GM10266 (cell line): ENCODE measurements around the gene OSGIN1.

Experiments
- DNase-seq: peaks from one replicate; pipeline ENCODE4 v3.0.0; 2012; ENCODE audit errors: extremely low spot score
- CTCF ChIP-seq: IDR thresholded peaks from 2 replicates; pipeline ENCODE4 v1.5.1; 2012; ENCODE audit warnings: mild to moderate bottlenecking, low read depth; ENCODE audit not compliant: control insufficient read depth, insufficient read depth; ENCODE audit errors: missing control alignments

The OSGIN1 gene

GRCh38 chr16:83911290-83911689, 41.8 kb upstream of the OSGIN1 start:
- DNase-seq = no peak
- no peak for TF ChIP-seq CTCF

GRCh38 chr16:83912519-83913244, 40.4 kb upstream of the OSGIN1 start:
- DNase-seq = no peak
- no peak for TF ChIP-seq CTCF

- no peak for TF ChIP-seq CTCF
- DNase-seq = no peak
Observed at GRCh38 chr16:83913245-83913633, 39.8 kb upstream of the OSGIN1 start.

GRCh38 chr16:83914091-83914710, 38.8 kb upstream of the OSGIN1 start:
- TF ChIP-seq CTCF = no peak
- DNase-seq = no peak

- no peak for TF ChIP-seq CTCF
- DNase-seq = no peak
Observed at GRCh38 chr16:83915081-83915480, 38.0 kb upstream of the OSGIN1 start.

- TF ChIP-seq CTCF = no peak
- no peak for DNase-seq
Observed at GRCh38 chr16:83915491-83915890, 37.5 kb upstream of the OSGIN1 start.
